Measurements from ENCODE around the gene SPOPL.

The SPOPL gene

GRCh38 chr2:138494265-138494966, 7.2 kb upstream of the SPOPL start:
- no peak for DNase-seq (ENCODE audit: low read depth in 2 of 2)

- no peak for DNase-seq (ENCODE audit: low read depth in 2 of 2)
Measured at GRCh38 chr2:138495384-138495783, 6.2 kb upstream of the SPOPL start.

- DNase-seq (ENCODE audit: low read depth in 2 of 2): no peak
Measured at GRCh38 chr2:138496096-138496651, 5.4 kb upstream of the SPOPL start.

GRCh38 chr2:138497294-138497693, 4.3 kb upstream of the SPOPL start:
- DNase-seq (ENCODE audit: low read depth in 2 of 2): no peak

- DNase-seq (ENCODE audit: low read depth in 2 of 2): no peak
Measured at GRCh38 chr2:138499684-138500083, 1.9 kb upstream of the SPOPL start.

GRCh38 chr2:138500592-138501424, 762 bp upstream of the SPOPL start:
- DNase-seq (ENCODE audit: low read depth in 2 of 2): no peak

GRCh38 chr2:138502255-138503086, 901 bp downstream of the SPOPL start:
- DNase-seq (ENCODE audit: low read depth in 2 of 2): no peak

GRCh38 chr2:138503087-138503442, 1.5 kb downstream of the SPOPL start:
- no peak for DNase-seq (ENCODE audit: low read depth in 2 of 2)

- no peak for DNase-seq (ENCODE audit: low read depth in 2 of 2)
Measured at GRCh38 chr2:138503652-138504051, 2.1 kb downstream of the SPOPL start.

- no peak for DNase-seq (ENCODE audit: low read depth in 2 of 2)
Measured at GRCh38 chr2:138504092-138504491, 2.5 kb downstream of the SPOPL start.

- no peak for DNase-seq (ENCODE audit: low read depth in 2 of 2)
Measured at GRCh38 chr2:138504546-138505235, 3.1 kb downstream of the SPOPL start.

GRCh38 chr2:138507267-138507666, 5.7 kb downstream of the SPOPL start:
- DNase-seq (ENCODE audit: low read depth in 2 of 2): no peak

GRCh38 chr2:138510319-138510718, 8.7 kb downstream of the SPOPL start:
- no peak for DNase-seq (ENCODE audit: low read depth in 2 of 2)

- DNase-seq (ENCODE audit: low read depth in 2 of 2): no peak
Measured at GRCh38 chr2:138512672-138513071, 11.1 kb downstream of the SPOPL start.

GRCh38 chr2:138514173-138514572, 12.6 kb downstream of the SPOPL start:
- no peak for DNase-seq (ENCODE audit: low read depth in 2 of 2)

- no peak for DNase-seq (ENCODE audit: low read depth in 2 of 2)
Measured at GRCh38 chr2:138515092-138515491, 13.5 kb downstream of the SPOPL start.

- no peak for DNase-seq (ENCODE audit: low read depth in 2 of 2)
Measured at GRCh38 chr2:138516030-138516704, 14.6 kb downstream of the SPOPL start.

GRCh38 chr2:138518860-138519259, 17.3 kb downstream of the SPOPL start:
- no peak for DNase-seq (ENCODE audit: low read depth in 2 of 2)

GRCh38 chr2:138521821-138522220, 20.3 kb downstream of the SPOPL start:
- DNase-seq (ENCODE audit: low read depth in 2 of 2): no peak

GRCh38 chr2:138522556-138522955, 21.0 kb downstream of the SPOPL start:
- DNase-seq (ENCODE audit: low read depth in 2 of 2): no peak
